HG02763 (cell line): Measurements from ENCODE around the gene OTUD3.
"Not testable (repeated sequence)": the region's sequence is repeated elsewhere in the genome, so short reads cannot be mapped to it uniquely, and the experiment has no call there.

Experiments used
- ATAC-seq: cut with Tn5 transposase; IDR thresholded peaks from one replicate; pipeline ENCODE4 v1.9.1; 2021; ENCODE audit warnings: mild to moderate bottlenecking, moderate library complexity; ENCODE audit not compliant: unreplicated experiment

OTUD3 gene

DNA sequence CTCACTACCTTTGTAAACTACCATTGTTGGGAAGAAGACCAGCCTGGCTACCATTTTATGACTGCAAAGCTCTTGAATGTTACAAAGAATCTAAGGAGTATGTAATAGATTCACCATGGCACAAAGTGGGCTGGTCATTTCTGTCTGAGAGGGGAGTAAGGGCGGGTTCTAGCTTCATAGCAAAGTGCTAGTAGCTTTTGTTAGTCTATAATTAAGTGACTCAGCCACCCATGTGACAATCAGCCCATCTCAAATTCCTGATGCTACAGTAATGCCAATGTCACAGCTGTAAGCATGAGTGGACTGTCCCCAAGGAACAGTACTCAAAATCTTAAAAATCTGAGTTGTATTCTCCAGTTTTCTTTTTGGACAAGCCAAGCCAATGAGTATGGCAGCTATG, 15.4 kb upstream of the OTUD3 start:
- no peak for ATAC-seq

DNA sequence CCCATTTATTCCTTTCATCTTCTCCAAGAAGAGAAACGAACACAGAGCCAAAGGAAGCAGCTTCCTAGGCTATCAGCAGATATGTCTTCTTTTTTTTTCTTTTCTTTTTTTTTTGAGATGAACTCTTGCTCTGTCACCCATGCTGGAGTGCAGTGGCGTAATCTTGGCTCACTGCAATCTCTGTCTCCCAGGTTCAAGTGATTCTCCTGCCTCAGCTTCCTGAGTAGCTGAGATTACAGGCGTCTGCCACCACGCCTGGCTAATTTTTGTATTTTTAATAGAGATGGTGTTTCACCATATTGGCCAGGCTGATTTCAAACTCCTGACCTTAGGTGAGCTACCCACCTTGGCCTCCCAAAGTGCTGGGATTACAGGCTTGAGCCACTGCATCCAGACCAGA, 13.6 kb upstream of the OTUD3 start:
- ATAC-seq = not testable (repeated sequence)

DNA sequence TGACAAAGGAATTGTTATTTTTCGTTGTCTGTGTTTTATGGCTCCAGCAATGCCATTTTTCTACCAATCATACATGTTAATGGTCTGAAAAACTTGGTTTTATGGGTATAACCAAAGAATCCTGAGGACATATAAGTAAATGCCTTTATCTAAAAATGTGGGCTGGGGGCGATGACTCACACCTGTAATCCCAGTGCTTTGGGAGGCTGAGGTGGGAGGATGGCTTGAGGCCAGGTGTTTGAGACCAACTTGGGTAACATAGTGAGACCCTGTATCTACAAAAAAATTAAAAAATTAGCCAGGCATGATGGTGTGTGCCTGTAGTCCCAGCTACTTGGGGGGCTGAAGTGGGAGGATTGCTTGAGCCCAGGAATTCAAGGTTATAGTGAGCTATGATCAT, 12.7 kb upstream of the OTUD3 start:
- not testable (repeated sequence) for ATAC-seq

DNA sequence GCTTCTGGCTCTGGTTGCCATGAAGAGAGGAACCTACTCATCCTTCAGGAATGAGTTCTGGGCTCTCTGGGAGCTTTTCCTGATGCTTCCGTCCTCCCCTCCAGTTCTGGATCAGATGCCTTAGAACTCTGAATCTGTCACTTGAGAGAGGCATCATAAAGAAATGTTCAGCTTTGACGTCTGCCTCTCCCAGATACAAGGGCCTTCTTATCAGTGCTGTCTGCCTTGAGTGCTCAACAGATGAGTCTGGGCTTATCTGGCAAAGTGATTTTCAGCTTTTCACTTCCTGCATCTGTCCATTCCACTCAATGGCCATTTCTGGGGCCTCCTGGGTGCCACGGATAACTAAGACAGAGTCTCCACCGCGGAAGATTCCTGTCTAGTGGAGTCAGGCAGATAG, 12.3 kb upstream of the OTUD3 start:
- no peak for ATAC-seq

DNA sequence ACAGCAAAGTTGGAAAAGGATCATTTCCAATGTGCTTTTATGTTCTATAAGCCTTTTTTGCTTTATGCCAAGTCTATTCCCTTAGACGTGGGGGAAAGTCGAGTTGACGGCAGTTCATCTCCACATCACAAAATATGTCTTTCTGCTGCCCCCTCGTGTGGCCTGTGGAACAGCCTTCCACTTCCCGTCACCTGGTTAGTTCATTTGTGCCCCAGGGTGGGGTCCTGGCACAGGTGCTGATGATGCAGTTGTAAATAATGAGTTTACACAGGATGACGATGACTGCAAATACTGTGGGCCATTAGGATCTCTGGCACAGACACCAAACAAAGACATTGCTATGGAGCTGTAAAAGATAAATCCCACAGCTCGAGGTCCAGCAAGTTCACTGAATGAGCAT, 10.0 kb upstream of the OTUD3 start:
- no peak for ATAC-seq

DNA sequence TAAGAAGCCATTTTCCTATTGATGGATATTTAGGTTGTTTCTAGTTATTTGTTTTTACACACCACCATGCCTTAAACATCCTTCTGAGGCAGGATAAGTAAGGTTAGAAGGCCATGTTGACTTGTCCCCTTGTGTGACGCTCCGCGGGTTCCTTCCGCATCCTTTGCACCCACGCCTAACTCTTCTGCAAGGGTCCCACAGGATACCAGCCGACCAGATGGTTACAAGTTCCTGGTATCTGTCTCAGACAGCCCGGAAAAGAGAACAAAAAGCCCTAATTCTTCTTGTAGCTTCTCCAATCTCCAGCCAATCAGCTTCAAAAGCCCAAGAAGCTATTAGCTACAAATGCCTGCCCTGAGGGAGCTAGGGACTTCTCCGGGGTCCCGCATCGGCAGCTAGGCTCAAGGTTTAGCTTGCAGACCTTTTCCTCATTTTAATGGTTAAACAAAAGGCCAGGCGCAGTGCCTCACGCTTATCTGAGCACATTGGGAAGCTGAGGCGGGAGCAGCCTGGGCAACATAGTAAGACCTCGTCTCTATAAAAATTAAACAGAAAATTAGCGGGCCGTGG, 4.9 kb upstream of the OTUD3 start:
- no peak for ATAC-seq

DNA sequence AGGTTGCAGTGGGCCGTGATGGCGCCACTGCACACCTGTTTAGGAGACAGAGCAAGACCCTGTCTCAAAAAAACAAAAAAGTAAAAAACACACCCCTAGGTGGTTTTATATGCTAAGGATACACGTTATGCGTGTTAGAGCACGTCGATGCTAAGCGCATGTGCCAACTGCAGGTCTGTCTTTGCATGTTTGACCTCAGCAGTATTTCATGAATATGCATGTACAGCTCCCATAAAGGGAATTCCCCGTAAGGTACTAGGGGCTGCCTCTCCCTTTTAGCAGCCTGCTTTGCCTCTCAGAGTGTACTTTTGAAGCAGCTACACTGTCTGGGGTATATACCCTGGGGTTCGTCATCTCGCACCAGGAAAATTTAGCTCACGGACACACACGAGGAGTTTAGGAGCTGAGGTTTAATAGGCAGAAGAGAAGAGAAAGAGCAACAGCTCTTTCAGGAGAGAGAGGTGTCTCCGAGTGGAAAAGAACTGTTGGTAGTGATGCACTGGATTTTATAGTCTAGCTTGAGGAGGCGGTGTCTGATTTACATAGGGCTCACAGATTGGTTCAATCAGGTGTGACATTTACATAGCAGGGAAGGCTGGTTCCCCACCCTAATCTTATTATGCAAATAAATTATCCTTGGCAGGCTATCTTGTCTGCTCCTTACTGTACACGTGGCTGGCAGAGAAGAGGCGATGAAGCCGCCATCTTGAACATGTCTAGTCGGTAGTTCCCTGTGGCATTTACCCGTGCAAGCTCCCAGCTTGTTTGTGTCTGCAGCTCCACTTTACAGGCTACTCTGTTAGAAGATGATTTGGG, 4.2 kb upstream of the OTUD3 start:
- no peak for ATAC-seq

DNA sequence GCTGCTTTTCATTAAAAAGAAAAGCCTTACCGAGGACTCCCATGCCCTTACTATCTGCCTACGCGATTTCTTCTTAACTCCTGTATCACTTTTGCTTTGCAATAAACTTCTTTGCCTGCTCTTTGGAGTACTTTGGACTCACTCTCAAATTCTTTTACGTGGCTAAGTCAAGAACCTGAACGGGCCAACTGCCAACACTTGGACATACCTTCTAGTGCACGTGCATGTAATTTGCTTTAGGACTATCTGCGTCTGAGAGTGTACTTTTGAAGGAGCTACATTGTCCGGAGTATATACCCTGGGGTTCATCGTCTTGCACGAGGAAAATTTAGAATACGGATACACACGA, 3.6 kb upstream of the OTUD3 start:
- no peak for ATAC-seq

DNA sequence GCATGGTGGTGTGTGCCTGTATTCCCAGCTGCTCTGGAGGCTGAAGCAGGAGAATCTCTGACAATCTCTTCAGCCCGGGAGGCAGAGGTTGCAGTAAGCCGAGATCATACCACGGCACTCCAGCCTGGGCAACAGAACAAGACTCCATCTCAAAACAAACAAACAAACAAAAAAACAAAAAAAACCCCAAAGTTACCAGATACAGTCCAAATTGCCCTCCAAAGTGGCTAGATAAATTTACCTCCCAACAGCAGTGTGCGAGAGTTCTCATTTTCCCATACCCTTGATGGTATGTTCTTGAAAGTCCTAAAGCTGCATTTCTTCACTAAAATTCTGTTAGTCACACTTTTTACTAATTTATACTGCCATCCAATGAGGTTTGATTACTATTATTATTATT, 3.0 kb upstream of the OTUD3 start:
- no peak for ATAC-seq

DNA sequence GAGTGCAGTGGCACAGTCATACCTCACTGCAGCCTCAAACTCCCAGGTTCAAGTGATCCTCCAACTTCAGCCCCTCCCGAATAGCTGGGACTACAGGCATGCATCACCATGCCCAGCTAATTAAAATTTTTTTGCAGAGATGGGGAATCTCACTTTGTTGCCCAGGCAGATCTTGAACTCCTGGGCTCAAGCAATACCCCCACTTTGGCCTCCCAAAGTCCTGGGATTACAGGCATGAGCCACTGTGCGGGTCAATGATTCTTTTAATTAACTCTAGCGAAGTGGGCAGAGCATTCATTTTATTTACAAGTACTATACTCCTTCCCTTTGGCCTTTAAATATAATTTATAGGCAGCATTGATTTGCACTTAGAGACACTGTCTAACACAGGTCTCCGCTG, 2.5 kb upstream of the OTUD3 start:
- ATAC-seq = no peak

DNA sequence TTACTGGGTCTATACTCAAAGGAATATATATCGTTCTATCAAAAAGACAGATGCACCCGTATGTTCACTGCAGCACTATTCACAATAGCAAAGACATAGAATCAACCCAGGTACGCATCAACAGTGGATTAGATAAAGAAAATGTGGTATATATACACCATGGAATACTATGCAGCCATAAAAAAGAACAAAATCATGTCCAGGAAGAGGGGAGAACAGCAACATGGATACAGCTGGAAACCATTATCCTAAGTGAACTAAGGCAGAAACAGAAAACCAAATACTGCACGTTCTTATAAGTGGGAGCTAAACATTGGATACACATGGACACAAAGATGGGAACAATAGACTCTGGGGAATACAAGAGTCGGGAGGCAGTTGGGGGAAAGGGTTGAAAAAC, 1.4 kb upstream of the OTUD3 start:
- not testable (repeated sequence) for ATAC-seq

DNA sequence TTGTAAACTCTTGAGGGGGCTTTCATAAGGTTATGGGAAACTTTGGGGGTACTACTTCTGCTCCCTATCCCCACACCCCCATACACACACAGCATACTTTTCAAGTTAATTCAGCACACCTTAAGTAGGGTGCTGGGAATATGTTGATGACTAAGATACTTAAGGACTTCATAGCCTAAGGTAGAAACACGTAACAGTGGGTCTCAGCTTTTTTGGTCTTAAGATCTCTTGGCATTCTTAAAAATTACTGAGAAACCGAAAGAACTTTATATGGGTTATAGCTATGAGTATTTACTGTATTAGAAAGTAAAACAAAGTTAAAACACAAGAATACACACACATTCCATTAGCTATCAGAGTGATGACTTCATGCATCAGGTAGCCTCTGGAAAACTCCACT, 2.1 kb downstream of the OTUD3 start:
- ATAC-seq = no peak

DNA sequence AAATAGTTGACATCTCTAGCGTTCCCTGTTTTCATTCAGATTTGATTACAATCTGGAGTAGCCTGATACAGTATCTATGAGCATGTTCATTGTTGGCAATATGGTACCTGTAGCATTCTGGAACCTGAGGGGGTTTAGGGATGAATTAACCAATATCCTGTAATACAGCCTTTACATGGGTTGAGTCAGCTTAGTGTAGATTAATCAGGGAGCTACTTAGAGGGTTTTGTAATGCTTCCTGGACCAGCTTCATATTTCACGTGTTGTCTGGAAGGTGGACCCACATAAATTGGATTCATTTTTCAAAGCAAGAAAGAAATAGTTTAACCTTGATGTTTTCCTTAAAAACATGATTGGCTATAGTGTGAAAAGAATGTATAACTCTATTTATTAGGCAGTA, 3.6 kb downstream of the OTUD3 start:
- no peak for ATAC-seq

DNA sequence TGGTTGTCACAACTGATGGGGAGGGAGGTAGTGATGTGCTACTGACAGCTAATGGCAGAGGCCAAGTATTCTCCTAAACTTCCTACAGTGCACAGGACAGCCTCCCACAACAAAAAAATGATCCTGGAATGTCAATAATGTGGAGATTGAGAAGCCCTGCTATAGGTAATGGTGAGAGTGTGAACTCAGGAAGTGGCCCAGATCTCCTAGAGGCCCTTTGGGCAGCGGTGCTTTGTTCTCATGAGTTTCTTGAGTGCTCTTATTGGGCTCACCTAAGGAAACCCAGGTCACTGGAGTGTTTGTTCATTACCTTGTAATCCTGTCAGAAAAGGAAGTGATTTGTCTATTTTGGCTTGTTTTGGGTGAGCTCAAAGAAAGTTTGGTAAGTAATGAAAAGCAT, 5.9 kb downstream of the OTUD3 start:
- ATAC-seq = no peak

DNA sequence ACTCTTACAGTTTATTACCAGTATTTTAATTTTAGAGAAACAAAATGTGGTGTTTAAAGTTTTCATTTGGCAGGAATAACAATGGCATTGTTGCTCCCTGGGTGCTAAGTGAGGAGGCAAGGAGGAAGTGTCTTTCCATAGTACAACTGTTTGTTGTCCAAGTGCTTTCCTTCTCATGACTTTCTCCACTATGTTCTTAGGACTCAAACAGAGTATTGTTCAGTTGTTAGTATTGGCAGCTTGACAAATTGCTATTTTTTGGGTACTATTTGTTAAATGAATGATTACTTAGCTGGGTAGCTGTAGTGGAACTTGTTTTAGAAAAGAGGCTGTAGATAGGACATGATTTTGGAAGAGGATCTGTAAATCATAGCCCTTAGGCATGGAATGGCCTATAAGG, 7.5 kb downstream of the OTUD3 start:
- no peak for ATAC-seq

DNA sequence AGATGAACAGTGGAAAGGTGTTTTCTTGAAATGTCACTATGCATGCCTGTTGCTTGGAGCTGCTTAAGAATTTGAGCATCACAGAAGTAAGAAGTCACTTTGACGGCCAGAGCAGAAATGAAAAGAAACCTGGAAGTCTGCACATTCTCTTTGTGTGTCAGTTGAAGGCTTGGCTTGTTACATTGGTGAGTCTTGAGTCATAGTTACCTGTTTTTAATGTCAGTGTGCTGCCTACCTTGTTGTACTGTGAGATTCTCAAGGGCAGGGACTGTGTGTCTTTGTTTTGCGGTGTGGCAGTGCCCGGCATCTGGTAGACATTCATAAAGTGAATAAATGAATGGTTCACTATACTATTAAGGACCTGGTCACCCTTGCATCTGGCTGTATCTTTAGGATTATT, 9.9 kb downstream of the OTUD3 start:
- no peak for ATAC-seq

DNA sequence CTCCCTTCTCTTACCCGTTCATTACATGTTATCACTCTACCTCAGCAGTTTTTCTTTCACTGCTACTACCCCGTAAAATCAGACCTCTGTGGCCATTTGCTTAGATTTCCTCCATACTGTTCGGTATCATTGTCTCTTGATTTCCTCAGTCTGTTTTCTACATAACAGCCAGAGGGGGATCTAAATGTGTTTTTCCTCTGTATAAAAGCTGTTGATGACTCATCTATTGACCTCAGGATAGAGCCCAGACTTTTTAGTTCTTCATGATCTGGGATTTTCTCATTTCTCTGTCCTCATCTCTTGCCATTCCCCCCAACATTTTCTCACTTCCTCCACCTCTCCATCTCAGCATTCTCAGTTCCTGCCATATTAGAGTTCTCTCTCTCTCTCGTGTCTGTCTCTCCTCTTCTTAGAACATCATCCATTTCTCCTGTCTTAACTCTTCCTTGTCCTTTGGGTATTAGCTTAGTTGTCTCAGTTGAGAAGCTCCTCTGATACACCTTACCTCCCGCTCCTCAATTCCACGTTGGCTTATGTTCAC, 10.5 kb downstream of the OTUD3 start:
- no peak for ATAC-seq

DNA sequence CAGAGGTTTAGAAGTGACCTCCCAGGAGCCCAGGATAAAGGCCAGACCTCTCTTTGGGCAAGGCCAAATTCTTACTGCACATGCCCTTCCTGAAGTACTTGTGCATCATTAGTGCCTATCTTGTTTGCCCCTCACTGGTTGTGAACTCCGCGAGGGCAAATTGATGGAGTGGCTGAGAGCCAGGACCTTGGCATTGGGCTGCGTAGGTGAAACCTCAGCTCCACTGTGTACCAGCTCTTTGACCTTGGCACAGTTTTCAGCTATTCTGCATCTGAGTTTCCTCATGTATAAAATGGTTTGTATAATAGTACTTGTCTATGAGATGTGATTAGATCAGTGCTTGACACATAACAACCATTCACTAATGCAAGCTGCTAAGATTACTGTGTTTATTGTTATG, 11.5 kb downstream of the OTUD3 start:
- no peak for ATAC-seq

DNA sequence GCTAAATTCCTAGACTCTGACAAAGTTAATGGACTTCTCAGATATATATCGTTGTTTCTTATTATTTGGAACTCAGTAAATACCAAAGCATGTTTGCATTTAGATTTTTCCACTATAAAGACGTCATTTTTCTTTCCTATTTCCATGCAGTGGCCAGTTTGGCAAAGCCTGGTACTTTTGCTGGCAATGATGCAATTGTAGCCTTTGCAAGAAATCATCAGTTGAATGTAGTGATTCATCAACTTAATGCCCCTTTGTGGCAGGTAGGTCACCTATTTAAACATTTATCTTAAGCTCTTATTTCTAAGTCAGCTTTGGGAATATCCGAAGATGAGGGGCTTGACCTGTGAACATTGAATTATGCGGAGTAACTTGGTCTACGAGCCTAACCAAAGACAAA, 12.0 kb downstream of the OTUD3 start:
- no peak for ATAC-seq

DNA sequence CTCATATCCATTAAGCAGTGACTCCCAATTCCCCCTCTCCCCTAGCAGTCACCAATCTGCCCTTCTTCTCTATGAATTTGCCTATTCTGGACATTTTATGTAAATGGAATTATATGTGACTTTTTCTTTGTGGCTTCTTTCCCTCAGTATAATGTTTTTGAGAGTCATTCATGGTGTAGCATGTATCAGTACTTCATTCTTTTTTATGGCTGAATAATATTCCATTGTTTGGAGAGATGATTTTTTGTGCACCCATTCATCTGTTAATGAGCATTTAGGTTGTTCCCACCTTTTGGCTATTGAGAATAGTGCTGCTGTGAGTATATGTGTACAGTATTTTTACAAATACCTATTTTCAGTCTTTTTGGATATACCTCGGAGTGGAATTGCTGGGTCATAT, 19.5 kb downstream of the OTUD3 start:
- no peak for ATAC-seq

DNA sequence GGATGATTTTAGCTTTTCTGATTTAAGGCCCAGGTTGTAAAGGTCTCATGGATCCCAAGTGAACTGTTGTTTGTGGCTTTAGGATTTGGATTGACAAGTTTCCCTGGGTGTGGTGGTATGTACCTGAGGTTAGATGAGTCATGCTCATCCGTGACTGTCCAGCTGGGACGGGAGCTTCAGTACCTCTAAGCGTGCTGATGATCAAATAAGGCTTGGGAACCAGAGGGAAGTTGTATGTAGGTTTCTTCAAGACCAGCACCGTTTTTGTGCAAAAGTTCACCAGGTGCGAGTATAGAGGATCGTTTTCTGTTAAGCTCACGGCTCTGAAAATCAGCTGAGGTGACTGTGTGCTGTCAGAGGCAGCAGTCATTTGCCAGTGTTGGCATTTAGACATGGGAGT, 21.4 kb downstream of the OTUD3 start:
- no peak for ATAC-seq

DNA sequence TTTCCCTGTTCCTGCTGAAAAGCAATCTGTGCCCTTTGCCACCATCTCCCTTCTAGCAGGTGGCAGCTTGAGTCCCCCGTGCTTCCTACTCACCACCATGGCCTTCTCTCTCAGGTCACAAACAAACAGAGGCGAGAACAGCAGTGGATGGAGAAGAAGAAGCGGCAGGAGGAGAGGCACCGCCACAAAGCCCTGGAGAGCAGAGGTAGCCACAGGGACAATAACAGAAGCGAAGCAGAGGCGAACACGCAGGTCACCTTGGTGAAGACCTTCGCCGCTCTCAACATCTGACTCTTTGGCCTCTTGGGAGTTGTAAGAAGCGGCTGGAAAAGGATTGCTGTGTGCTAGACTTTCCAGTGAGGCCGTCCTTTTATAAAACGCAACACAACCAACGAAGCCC, 25.3 kb downstream of the OTUD3 start:
- ATAC-seq = no peak

DNA sequence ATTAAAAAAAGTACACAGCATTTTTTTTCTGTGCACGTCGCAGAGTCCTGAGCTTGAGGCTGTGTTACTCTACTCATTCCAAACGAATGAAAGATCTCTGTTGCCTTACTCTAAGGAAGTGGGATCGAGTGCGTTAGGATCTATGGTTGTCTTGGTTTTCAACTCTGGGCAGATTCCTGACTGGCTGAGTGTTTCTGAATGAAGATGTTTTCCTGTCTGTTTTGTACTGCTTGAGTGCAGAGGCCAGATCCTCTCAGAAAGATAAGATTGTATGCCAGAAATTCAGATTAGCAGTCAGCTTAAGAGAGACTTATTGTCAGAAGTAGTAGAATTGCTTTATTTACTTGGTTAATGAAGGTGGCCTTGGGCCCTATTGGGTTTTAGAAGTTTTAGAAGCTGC, 27.2 kb downstream of the OTUD3 start:
- no peak for ATAC-seq
